ENCODE data around the gene DGCR8.
"Not testable (repeated sequence)": the region's sequence is repeated elsewhere in the genome, so short reads cannot be mapped to it uniquely, and the experiment has no call there.

DGCR8 gene

GRCh38 chr22:20067384-20067682 lies 12.7 kb upstream of the DGCR8 start:
- H3K4me3 ChIP-seq (ENCODE audit: low read depth in 1 of 2, low read length in 2 of 2); H3K9ac ChIP-seq (ENCODE audit: low read depth in 1 of 2, low read length in 2 of 2); H3K4me1 ChIP-seq (ENCODE audit: control insufficient read depth in 1 of 2, insufficient read depth in 2 of 2, low read length in 2 of 2); H3K27ac ChIP-seq (ENCODE audit: low read depth, low read length); H3K27me3 ChIP-seq (ENCODE audit: control insufficient read depth in 1 of 2, insufficient read depth in 2 of 2, low read length in 2 of 2); H3K9me3 ChIP-seq (ENCODE audit: control insufficient read depth in 1 of 2, low read length in 2 of 2): not testable (repeated sequence)
- peaks cover 0 to 25% of the 10 kb centered on the region in 2 donors for H3K36me3 ChIP-seq (ENCODE audit: control insufficient read depth in 1 of 2, insufficient read depth in 2 of 2, low read length in 2 of 2)

- Histone ChIP-seq H3K9me3 (ENCODE audit: control insufficient read depth in 1 of 2, low read length in 2 of 2) (no peaks in the 10 kb centered on the region), H3K4me1 (ENCODE audit: control insufficient read depth in 1 of 2, insufficient read depth in 2 of 2, low read length in 2 of 2) (no peaks in the 10 kb centered on the region), H3K9ac (ENCODE audit: low read depth in 1 of 2, low read length in 2 of 2) (no peak overlapping the region), H3K27me3 (ENCODE audit: control insufficient read depth in 1 of 2, insufficient read depth in 2 of 2, low read length in 2 of 2) (no peaks in the 10 kb centered on the region), H3K27ac (ENCODE audit: low read depth, low read length) (no peak overlapping the region), H3K36me3 (ENCODE audit: control insufficient read depth in 1 of 2, insufficient read depth in 2 of 2, low read length in 2 of 2) (peaks cover 0 to 14% of the 10 kb centered on the region in 2 donors), H3K4me3 (ENCODE audit: low read depth in 1 of 2, low read length in 2 of 2) (no peak overlapping the region)
These were observed 11.4 kb upstream of the DGCR8 start for GRCh38 chr22:20068640-20069039.

GRCh38 chr22:20069331-20070042 lies 10.6 kb upstream of the DGCR8 start:
- Histone ChIP-seq H3K36me3 (ENCODE audit: control insufficient read depth in 1 of 2, insufficient read depth in 2 of 2, low read length in 2 of 2) (peaks cover 0 to 6% of the 10 kb centered on the region in 2 donors), H3K9me3 (ENCODE audit: control insufficient read depth in 1 of 2, low read length in 2 of 2) (no peaks in the 10 kb centered on the region)

GRCh38 chr22:20071524-20071972 lies 8.5 kb upstream of the DGCR8 start:
- H3K9me3 ChIP-seq (ENCODE audit: control insufficient read depth in 1 of 2, low read length in 2 of 2) = no peaks in the 10 kb centered on the region
- H3K4me1 ChIP-seq (ENCODE audit: control insufficient read depth in 1 of 2, insufficient read depth in 2 of 2, low read length in 2 of 2) = no peaks in the 10 kb centered on the region
- H3K27me3 ChIP-seq (ENCODE audit: control insufficient read depth in 1 of 2, insufficient read depth in 2 of 2, low read length in 2 of 2) = no peaks in the 10 kb centered on the region
- no peak overlapping the region for H3K4me3 ChIP-seq (ENCODE audit: low read depth in 1 of 2, low read length in 2 of 2)
- no peaks in the 10 kb centered on the region for H3K36me3 ChIP-seq (ENCODE audit: control insufficient read depth in 1 of 2, insufficient read depth in 2 of 2, low read length in 2 of 2)
- H3K27ac ChIP-seq (ENCODE audit: low read depth, low read length) = no peak overlapping the region
- H3K9ac ChIP-seq (ENCODE audit: low read depth in 1 of 2, low read length in 2 of 2) = no peak overlapping the region

More at GRCh38 chr22:20069331-20070042, 10.6 kb upstream of the DGCR8 start:
- Histone ChIP-seq H3K27ac (ENCODE audit: low read depth, low read length) (no peak overlapping the region), H3K4me1 (ENCODE audit: control insufficient read depth in 1 of 2, insufficient read depth in 2 of 2, low read length in 2 of 2) (no peaks in the 10 kb centered on the region), H3K9ac (ENCODE audit: low read depth in 1 of 2, low read length in 2 of 2) (no peak overlapping the region), H3K4me3 (ENCODE audit: low read depth in 1 of 2, low read length in 2 of 2) (no peak overlapping the region), H3K27me3 (ENCODE audit: control insufficient read depth in 1 of 2, insufficient read depth in 2 of 2, low read length in 2 of 2) (no peaks in the 10 kb centered on the region)

GRCh38 chr22:20076627-20077172 lies 3.3 kb upstream of the DGCR8 start:
- Histone ChIP-seq H3K36me3 (ENCODE audit: control insufficient read depth in 1 of 2, insufficient read depth in 2 of 2, low read length in 2 of 2) (no peaks in the 10 kb centered on the region), H3K27me3 (ENCODE audit: control insufficient read depth in 1 of 2, insufficient read depth in 2 of 2, low read length in 2 of 2) (no peaks in the 10 kb centered on the region), H3K4me3 (ENCODE audit: low read depth in 1 of 2, low read length in 2 of 2) (no peak overlapping the region), H3K9ac (ENCODE audit: low read depth in 1 of 2, low read length in 2 of 2) (no peak overlapping the region), H3K4me1 (ENCODE audit: control insufficient read depth in 1 of 2, insufficient read depth in 2 of 2, low read length in 2 of 2) (peaks cover 10 to 12% of the 10 kb centered on the region in 2 donors), H3K27ac (ENCODE audit: low read depth, low read length) (no peak overlapping the region), H3K9me3 (ENCODE audit: control insufficient read depth in 1 of 2, low read length in 2 of 2) (no peaks in the 10 kb centered on the region)

GRCh38 chr22:20080445-20080775 lies 369 bp downstream of the DGCR8 start:
- Histone ChIP-seq H3K9ac (ENCODE audit: low read depth in 1 of 2, low read length in 2 of 2) (peak overlapping the region; percentile 85 to 91), H3K36me3 (ENCODE audit: control insufficient read depth in 1 of 2, insufficient read depth in 2 of 2, low read length in 2 of 2) (peaks cover 0 to 4% of the 10 kb centered on the region in 2 donors), H3K9me3 (ENCODE audit: control insufficient read depth in 1 of 2, low read length in 2 of 2) (no peaks in the 10 kb centered on the region), H3K27me3 (ENCODE audit: control insufficient read depth in 1 of 2, insufficient read depth in 2 of 2, low read length in 2 of 2) (no peaks in the 10 kb centered on the region), H3K4me1 (ENCODE audit: control insufficient read depth in 1 of 2, insufficient read depth in 2 of 2, low read length in 2 of 2) (peaks cover 22 to 40% of the 10 kb centered on the region in 2 donors), H3K27ac (ENCODE audit: low read depth, low read length) (peak overlapping the region; percentile 50), H3K4me3 (ENCODE audit: low read depth in 1 of 2, low read length in 2 of 2) (peak overlapping the region; percentile 88 to 94)

- Histone ChIP-seq H3K27me3 (ENCODE audit: control insufficient read depth in 1 of 2, insufficient read depth in 2 of 2, low read length in 2 of 2) (no peaks in the 10 kb centered on the region), H3K36me3 (ENCODE audit: control insufficient read depth in 1 of 2, insufficient read depth in 2 of 2, low read length in 2 of 2) (peaks cover 5 to 10% of the 10 kb centered on the region in 2 donors), H3K9me3 (ENCODE audit: control insufficient read depth in 1 of 2, low read length in 2 of 2) (no peaks in the 10 kb centered on the region), H3K4me3 (ENCODE audit: low read depth in 1 of 2, low read length in 2 of 2) (peak overlapping the region; percentile 88 to 94), H3K9ac (ENCODE audit: low read depth in 1 of 2, low read length in 2 of 2) (peak overlapping the region; percentile 85 to 91), H3K4me1 (ENCODE audit: control insufficient read depth in 1 of 2, insufficient read depth in 2 of 2, low read length in 2 of 2) (peaks cover 22 to 40% of the 10 kb centered on the region in 2 donors), H3K27ac (ENCODE audit: low read depth, low read length) (peak overlapping the region; percentile 50)
These were observed 974 bp downstream of the DGCR8 start for GRCh38 chr22:20080776-20081654.

GRCh38 chr22:20083157-20083890 lies 3.3 kb downstream of the DGCR8 start:
- peaks cover 25 to 34% of the 10 kb centered on the region in 2 donors for H3K36me3 ChIP-seq (ENCODE audit: control insufficient read depth in 1 of 2, insufficient read depth in 2 of 2, low read length in 2 of 2)
- H3K4me1 ChIP-seq (ENCODE audit: control insufficient read depth in 1 of 2, insufficient read depth in 2 of 2, low read length in 2 of 2) = peaks cover 22 to 40% of the 10 kb centered on the region in 2 donors
- H3K27me3 ChIP-seq (ENCODE audit: control insufficient read depth in 1 of 2, insufficient read depth in 2 of 2, low read length in 2 of 2) = no peaks in the 10 kb centered on the region
- H3K9me3 ChIP-seq (ENCODE audit: control insufficient read depth in 1 of 2, low read length in 2 of 2) = no peaks in the 10 kb centered on the region
- H3K9ac ChIP-seq (ENCODE audit: low read depth in 1 of 2, low read length in 2 of 2) = peak overlapping the region in 1 of 2 donors; percentile 8
- H3K27ac ChIP-seq (ENCODE audit: low read depth, low read length) = no peak overlapping the region
- H3K4me3 ChIP-seq (ENCODE audit: low read depth in 1 of 2, low read length in 2 of 2) = no peak overlapping the region

- Histone ChIP-seq H3K9me3 (ENCODE audit: control insufficient read depth in 1 of 2, low read length in 2 of 2) (no peaks in the 10 kb centered on the region), H3K4me3 (ENCODE audit: low read depth in 1 of 2, low read length in 2 of 2) (no peak overlapping the region), H3K27ac (ENCODE audit: low read depth, low read length) (no peak overlapping the region), H3K9ac (ENCODE audit: low read depth in 1 of 2, low read length in 2 of 2) (no peak overlapping the region), H3K36me3 (ENCODE audit: control insufficient read depth in 1 of 2, insufficient read depth in 2 of 2, low read length in 2 of 2) (peaks cover 26 to 40% of the 10 kb centered on the region in 2 donors), H3K4me1 (ENCODE audit: control insufficient read depth in 1 of 2, insufficient read depth in 2 of 2, low read length in 2 of 2) (peaks cover 22 to 40% of the 10 kb centered on the region in 2 donors), H3K27me3 (ENCODE audit: control insufficient read depth in 1 of 2, insufficient read depth in 2 of 2, low read length in 2 of 2) (no peaks in the 10 kb centered on the region)
These were observed 4.0 kb downstream of the DGCR8 start for GRCh38 chr22:20083891-20084546.

Data from duodenal mucosa (tissue), 2 donors.